Stomach smooth muscle (tissue), 2 donors: ENCODE data around the gene MRTFA.

Source experiments
- H3K27ac ChIP-seq: one replicate; pipeline ENCODE4 v1.7.0; 2013; ENCODE audit warnings: mild to moderate bottlenecking, low read length, inconsistent platforms
- H3K27me3 ChIP-seq, 2 donors: one replicate each; pipeline ENCODE4 v1.7.0; 2013; ENCODE audit warnings: low read length in 2 of 2; ENCODE audit not compliant: insufficient read depth in 2 of 2, control insufficient read depth in 1 of 2
- H3K36me3 ChIP-seq, 2 donors: one replicate each; pipeline ENCODE4 v1.7.0; 2013; ENCODE audit warnings: low read length in 2 of 2; ENCODE audit not compliant: control insufficient read depth in 2 of 2, insufficient read depth in 2 of 2
- H3K4me1 ChIP-seq: one replicate; pipeline ENCODE4 v1.7.0; 2013; ENCODE audit warnings: low read length; ENCODE audit not compliant: control insufficient read depth, insufficient read depth
- H3K4me3 ChIP-seq, 2 donors: one replicate each; pipeline ENCODE4 v1.7.0; 2013; ENCODE audit warnings: low read length in 2 of 2
- H3K9ac ChIP-seq, 2 donors: one replicate each; pipeline ENCODE4 v1.7.0; 2013; ENCODE audit warnings: low read length in 2 of 2, mild to moderate bottlenecking in 1 of 2
- H3K9me3 ChIP-seq, 2 donors: one replicate each; pipeline ENCODE4 v1.7.0; 2013; ENCODE audit warnings: low read length in 2 of 2; ENCODE audit not compliant: control insufficient read depth in 2 of 2
- donor health status: healthy.
- donor health status: Pancreatic carcinoma.

Gene MRTFA

GRCh38 chr22:40477683-40478337 lies 158.7 kb downstream of the MRTFA start:
- Histone ChIP-seq H3K9me3 (no peaks in the 10 kb centered on the region), H3K4me3 (no peak overlapping the region), H3K27me3 (no peaks in the 10 kb centered on the region), H3K36me3 (no peaks in the 10 kb centered on the region), H3K4me1 (no peaks in the 10 kb centered on the region), H3K27ac (no peak overlapping the region), H3K9ac (no peak overlapping the region)

- H3K9ac ChIP-seq = no peak overlapping the region
- no peaks in the 10 kb centered on the region for H3K4me1 ChIP-seq
- H3K27me3 ChIP-seq = no peaks in the 10 kb centered on the region
- H3K36me3 ChIP-seq = no peaks in the 10 kb centered on the region
- no peak overlapping the region for H3K4me3 ChIP-seq
- H3K27ac ChIP-seq = no peak overlapping the region
- no peaks in the 10 kb centered on the region for H3K9me3 ChIP-seq
Observed at GRCh38 chr22:40476341-40476740, 160.2 kb downstream of the MRTFA start.

DNA sequence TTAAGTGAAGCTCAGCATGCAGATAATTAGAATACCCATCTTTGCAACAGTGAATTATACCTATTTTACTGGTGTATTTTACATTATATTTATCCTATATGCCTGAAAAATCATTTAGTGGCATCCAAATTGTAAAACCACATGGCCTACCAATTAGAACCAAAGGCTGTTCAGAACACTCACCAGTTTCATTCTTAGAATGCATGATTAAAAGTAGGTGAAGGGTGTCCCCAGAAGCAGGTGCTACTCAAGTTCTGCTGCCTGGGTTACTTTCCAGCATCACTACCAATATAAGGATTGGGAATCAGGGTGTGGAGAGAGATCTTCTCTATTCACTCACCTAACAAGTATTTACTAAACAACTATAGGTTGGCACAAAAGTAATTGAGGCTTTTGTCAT lies 162.8 kb downstream of the MRTFA start:
- Histone ChIP-seq H3K4me3 (no peak overlapping the region), H3K9me3 (no peaks in the 10 kb centered on the region), H3K27ac (no peak overlapping the region), H3K9ac (no peak overlapping the region), H3K4me1 (no peaks in the 10 kb centered on the region), H3K36me3 (no peaks in the 10 kb centered on the region), H3K27me3 (no peaks in the 10 kb centered on the region)

GRCh38 chr22:40472579-40472978 lies 163.9 kb downstream of the MRTFA start:
- Histone ChIP-seq H3K9me3 (no peaks in the 10 kb centered on the region), H3K27me3 (no peaks in the 10 kb centered on the region), H3K27ac (no peak overlapping the region), H3K9ac (no peak overlapping the region), H3K4me1 (no peaks in the 10 kb centered on the region), H3K4me3 (no peak overlapping the region), H3K36me3 (no peaks in the 10 kb centered on the region)

- no peaks in the 10 kb centered on the region for H3K9me3 ChIP-seq
- H3K9ac ChIP-seq = no peak overlapping the region
- no peaks in the 10 kb centered on the region for H3K36me3 ChIP-seq
- no peaks in the 10 kb centered on the region for H3K27me3 ChIP-seq
- no peaks in the 10 kb centered on the region for H3K4me1 ChIP-seq
- H3K4me3 ChIP-seq = no peak overlapping the region
- H3K27ac ChIP-seq = no peak overlapping the region
Observed at GRCh38 chr22:40472051-40472450, 164.5 kb downstream of the MRTFA start.

GRCh38 chr22:40469181-40469580 lies 167.3 kb downstream of the MRTFA start:
- no peaks in the 10 kb centered on the region for H3K9me3 ChIP-seq
- no peak overlapping the region for H3K4me3 ChIP-seq
- no peak overlapping the region for H3K27ac ChIP-seq
- no peaks in the 10 kb centered on the region for H3K4me1 ChIP-seq
- no peak overlapping the region for H3K9ac ChIP-seq
- no peaks in the 10 kb centered on the region for H3K36me3 ChIP-seq
- no peaks in the 10 kb centered on the region for H3K27me3 ChIP-seq

- Histone ChIP-seq H3K4me3 (no peak overlapping the region), H3K4me1 (no peaks in the 10 kb centered on the region), H3K9me3 (no peaks in the 10 kb centered on the region), H3K9ac (no peak overlapping the region), H3K27ac (no peak overlapping the region), H3K36me3 (no peaks in the 10 kb centered on the region), H3K27me3 (no peaks in the 10 kb centered on the region)
Observed at GRCh38 chr22:40468616-40469015, 167.9 kb downstream of the MRTFA start.

DNA sequence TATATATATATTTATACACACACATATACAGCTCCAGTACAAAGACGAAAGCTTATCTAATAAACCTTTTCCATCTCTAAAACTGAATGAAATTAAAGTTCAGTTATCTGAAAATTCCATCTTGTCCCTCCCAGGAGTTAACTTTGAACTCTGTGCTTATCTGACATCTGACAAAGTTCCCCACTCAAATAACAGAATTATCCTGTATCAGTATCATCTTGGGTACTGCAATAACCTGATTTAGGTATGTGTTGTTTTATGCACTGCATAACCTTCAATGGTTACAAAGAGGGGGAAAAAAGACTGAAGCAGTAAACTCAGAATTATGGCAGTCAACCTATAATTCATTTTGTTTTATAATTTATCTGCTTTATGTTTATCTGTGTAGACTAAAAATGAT lies 169.5 kb downstream of the MRTFA start:
- Histone ChIP-seq H3K27me3 (no peaks in the 10 kb centered on the region), H3K4me3 (no peak overlapping the region), H3K36me3 (peaks cover 0 to 2% of the 10 kb centered on the region in 2 donors), H3K4me1 (no peaks in the 10 kb centered on the region), H3K9ac (no peak overlapping the region), H3K9me3 (no peaks in the 10 kb centered on the region), H3K27ac (no peak overlapping the region)

DNA sequence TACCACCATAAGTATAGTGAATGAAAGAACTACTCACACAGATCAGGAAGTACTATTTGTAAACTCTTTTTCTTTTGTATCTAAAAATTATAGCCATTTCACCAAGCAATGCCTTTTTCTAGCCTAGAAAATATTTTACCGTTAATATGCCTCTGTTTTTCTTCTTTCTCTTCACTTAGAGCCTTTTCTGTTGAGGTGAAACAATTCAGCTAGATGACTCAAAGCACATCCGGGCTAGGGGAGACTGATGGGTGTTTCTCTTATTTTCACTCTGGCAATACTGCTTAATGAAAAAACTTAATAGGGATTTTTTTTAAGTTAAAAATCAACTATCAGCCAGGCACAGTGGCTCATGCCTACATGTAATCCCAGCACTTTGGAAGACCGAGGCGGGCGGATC lies 172.8 kb downstream of the MRTFA start:
- Histone ChIP-seq H3K9me3 (no peaks in the 10 kb centered on the region), H3K27me3 (no peaks in the 10 kb centered on the region), H3K27ac (no peak overlapping the region), H3K9ac (no peak overlapping the region), H3K36me3 (peaks cover 2% of the 10 kb centered on the region in 2 donors), H3K4me3 (no peak overlapping the region), H3K4me1 (no peaks in the 10 kb centered on the region)

- Histone ChIP-seq H3K4me1 (no peaks in the 10 kb centered on the region), H3K27ac (no peak overlapping the region), H3K9ac (no peak overlapping the region), H3K4me3 (peak overlapping the region; percentile 17 to 34), H3K27me3 (no peaks in the 10 kb centered on the region), H3K9me3 (no peaks in the 10 kb centered on the region), H3K36me3 (peaks cover 2 to 4% of the 10 kb centered on the region in 2 donors)
Observed at GRCh38 chr22:40463017-40463631, 173.4 kb downstream of the MRTFA start.

- peak overlapping the region; percentile 17 to 34 for H3K4me3 ChIP-seq
- H3K9ac ChIP-seq = no peak overlapping the region
- no peaks in the 10 kb centered on the region for H3K9me3 ChIP-seq
- peaks cover 2 to 4% of the 10 kb centered on the region in 2 donors for H3K36me3 ChIP-seq
- no peak overlapping the region for H3K27ac ChIP-seq
- H3K4me1 ChIP-seq = no peaks in the 10 kb centered on the region
- no peaks in the 10 kb centered on the region for H3K27me3 ChIP-seq
Observed at GRCh38 chr22:40462195-40462984, 174.1 kb downstream of the MRTFA start.
